ENCODE data around the gene TPPP3.
"Not testable (repeated sequence)": the region's sequence is repeated elsewhere in the genome, so short reads cannot be mapped to it uniquely, and the experiment has no call there.

TPPP3 gene

DNA sequence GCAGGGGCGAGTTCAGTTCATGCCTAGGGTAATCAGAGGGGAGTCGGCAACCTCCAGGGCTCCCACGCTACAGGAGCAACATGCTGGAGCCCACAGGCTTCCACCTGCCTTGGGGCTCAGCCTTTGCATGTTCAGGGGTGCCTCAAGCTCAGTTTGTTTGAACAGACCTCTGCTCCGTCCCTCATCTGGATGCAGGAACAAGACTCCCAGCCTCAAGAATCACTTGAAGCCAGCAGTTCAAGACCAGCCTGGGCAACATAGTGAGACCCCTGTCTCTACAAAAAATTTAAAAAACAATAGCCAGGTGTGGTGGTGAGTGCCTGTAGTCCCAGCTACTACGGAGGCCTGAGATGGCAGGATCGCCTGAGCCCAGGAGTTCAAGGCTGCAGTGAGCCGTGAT, 32.7 kb upstream of the TPPP3 start:
- DNase-seq (ENCODE audit: low read depth), result no peak

DNA sequence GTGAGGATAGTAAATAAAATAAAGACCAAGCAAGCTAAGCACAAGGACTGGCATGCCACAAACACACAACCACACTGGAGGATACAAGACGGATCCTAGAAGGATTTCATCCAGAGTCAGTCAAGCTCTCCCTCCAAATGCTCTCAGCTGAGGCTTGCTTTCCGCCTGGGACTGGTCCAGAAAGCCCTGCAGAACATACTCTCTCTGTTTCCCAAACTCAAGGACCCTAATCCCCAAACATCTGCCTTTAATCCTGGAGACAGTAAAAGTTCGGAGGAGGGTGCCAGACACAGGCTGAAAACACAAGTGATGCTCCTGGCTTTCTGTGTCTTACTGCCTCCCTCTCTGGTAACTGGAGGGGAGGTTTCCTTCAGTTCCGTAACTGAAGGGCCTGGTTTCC, 32.3 kb upstream of the TPPP3 start:
- DNase-seq (ENCODE audit: low read depth), result no peak

DNA sequence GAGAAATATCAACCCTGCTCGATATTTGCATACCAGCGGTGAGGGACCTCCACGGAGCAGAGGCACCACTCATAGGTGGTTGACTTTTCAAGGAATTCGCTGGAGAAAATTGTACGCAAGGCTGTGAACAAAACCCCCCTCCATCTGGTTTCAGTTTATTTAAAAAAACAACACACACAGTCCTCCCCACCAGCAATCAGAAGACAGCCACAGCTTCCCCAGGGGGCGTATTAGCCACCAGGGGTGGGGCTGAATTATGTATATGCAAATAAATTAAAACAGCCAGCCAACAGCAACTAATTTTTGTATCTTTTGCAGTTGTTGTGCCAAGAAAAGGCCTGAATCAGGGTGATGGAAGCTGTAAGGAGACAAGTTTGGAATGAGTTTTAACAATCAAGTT, 31.8 kb upstream of the TPPP3 start:
- DNase-seq (ENCODE audit: low read depth), result no peak

DNA sequence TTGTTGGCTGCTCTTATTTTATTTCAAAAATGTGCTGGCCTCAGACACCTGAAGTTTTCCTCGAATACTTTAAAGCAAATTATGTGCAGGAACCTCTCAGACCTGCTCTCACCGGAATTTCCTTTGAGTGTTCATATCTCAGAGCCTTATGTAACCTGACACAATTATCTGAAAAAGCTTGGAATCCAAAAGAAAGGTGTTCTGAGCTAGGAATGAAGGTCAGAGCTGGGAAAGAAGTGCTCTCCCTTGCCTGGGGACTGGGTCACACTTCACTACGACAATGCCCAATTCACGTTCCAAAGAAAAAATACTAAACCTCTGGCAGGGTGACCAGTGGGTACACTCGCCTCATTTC, 30.9 kb upstream of the TPPP3 start:
- DNase-seq (ENCODE audit: low read depth), result no peak

DNA sequence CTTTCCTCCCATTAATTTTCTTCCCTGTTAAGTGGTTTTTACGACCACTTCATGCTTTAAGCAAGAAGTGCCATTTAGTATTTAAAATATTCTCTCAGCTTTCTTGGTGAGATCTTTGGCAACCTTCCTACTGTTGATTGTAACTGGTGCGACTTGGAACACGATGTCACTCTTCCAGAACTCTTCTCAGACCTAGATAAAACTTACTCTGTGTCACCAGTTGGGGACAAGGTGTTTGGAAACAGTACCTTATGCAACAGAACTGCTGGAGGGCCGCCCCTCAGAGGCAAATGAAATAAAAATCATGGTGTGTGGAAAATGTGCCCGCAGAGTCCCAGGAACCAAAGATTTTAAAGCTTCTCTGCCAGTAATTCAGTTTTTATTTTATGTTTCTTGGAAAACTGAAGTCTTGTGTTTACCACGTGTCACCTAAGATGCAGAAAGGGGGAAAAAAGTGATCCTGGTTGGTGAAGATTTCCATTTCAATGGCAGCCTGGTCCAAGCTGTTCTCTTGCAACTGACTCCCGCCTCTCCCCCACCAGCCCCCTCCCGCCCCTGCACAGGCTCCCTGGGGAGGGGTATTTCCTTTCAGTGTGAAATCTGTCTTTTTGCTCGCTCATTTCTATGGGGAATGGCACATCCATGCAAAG, 30.4 kb upstream of the TPPP3 start:
- DNase-seq (ENCODE audit: low read depth), result no peak

DNA sequence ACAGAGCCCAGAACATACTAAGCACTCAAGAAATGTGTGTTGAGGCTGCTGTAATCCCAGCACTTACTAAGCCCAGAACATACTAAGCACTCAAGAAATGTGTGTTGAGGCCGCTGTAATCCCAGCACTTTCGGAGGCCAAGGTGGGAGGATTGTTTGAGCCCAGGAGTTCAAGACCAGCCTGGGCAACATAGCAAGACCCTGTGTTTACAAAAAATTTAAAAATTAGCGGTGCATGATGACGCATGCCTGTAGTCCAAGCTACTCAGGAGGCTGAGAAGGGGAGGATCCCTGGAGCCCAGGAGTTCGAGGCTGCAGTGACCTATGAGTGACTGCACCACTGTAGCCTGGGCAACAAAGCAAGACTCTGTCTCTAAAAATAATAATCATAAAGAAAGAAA, 29.7 kb upstream of the TPPP3 start:
- no peak for DNase-seq (ENCODE audit: low read depth)

DNA sequence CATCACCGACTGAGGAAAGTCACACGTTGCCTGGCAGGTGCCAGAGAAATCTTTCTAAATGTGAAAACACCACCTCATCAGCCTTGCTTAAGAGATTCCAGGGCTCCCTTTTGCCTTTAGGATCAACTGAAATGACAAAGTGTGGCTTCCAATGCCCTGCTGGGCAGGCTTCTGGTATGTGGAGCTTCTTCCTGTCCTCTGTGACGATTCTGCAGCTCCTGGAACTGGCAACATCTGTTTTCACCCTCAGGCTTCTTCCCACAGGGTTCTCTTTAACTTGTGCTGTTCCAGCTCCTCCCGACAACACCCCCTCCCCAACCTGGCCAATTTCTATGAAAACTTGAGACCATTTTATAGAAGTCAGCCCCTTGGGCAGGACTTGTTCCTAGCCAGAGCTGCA, 27.7 kb upstream of the TPPP3 start:
- no peak for DNase-seq (ENCODE audit: low read depth)

DNA sequence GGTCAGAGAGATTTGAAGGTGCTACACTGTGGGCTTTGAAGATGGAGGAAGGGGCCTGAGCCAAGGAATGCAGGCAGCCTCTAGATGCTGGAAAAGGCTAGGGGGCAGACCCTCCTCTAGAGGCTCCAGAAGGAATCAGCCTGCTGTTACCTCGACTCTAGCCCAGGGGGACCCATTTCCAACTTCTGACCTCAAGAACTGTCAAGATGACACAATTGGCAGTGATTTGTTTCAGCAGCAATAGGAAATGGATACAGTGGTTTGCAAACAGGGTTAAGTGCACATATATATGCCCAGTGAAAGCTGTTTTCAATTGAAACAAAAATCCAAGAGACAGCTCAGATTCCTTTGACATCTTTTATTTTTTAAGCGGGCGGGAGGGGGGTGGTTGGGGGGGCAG, 26.6 kb upstream of the TPPP3 start:
- no peak for DNase-seq (ENCODE audit: low read depth)

DNA sequence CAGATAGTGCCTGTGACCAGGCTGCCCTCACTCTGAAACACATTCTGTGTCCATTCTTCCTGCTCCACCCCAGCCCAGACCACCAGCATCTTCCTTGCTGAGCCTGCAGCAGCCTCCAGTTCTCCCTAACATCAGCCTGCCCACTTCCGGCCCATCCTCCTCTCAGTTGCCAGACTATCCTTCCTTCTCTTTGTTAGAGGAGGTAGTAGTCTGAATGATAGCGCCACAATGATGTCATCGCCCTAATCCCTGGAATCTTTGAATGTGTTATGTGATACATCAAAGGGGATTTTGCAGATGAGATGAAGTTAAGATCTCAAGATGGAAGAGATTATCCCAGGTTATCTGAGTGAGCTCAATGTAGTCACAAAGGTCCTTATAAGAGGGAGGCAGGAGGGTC, 26.2 kb upstream of the TPPP3 start:
- DNase-seq (ENCODE audit: low read depth), result no peak

DNA sequence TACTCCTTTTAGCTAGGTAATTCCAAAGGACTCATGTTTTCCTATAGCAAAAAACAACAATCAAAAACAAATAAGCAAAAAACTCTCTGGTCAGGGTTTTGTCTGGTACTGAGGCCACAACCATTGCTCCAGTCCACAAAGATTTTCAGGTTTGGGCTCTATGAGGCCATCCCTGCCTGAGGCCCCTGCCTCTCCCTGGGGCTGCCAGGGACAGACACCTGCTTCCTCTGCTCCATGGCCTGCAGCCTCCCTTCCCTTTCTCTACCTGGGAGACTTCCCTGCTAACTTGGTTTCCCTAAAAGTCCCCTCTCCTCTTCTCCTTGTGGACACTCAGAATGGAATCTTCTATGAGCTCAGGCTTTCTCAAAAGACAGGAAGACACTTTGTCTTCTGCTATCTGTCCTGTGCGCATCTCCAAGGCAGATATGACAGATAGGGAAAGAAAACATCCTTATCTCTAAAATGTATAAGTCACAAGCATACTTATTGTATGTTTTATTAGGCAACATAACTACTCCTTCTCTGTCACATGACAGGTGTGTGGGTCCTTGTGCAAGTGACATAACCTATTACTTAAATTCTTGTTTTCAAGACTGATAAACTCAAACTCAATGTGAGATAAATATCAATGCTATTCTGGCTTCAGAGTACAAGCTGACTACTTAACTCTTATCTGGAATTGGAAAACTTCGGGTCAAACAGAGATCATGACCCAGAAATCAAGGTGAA, 24.2 kb upstream of the TPPP3 start:
- DNase-seq (ENCODE audit: low read depth), result no peak

DNA sequence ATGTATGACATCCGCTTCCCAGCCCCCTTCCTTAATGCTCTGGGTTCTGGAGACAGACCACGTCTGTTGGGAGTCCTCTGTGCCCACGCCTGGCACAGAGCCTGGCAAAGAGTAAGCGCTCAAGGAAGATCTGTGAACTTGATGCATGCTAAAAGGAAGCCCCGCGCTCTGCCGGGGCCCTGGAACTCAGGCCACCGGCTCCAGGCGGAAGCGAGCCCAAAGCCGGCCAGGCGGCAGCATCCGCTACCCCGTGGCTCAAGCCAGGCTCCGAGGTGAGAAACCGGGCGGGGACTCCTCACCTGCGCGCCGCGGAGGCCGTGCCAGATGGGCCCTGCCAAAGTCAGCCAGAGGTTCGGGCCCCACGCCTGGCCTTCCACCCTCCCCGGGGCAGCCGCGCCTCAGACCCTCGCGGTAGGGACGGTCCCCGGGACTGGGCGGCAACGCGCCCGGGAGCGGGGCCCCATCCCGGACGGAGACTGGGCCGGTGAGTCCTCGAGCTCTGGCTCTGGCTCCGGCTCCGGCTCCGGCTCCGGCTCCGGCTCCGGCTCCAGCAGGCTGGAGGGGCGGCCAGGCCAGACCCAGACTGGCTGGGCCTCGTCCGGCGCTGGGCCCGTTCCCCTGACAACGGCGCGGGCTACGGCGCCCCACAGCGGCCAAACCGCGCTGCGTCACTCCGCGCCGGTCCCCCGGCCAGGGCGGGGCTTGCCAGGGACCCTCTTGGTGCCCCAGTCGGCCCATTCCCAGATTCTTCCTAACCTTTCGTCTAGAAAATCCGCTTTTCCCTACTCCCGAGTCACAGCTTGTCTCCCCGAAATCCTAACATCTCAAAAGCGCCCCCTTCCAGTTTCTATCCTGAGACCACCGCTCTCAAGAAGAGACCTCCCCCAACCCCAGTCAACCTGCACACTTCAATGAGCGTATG, 22.8 kb upstream of the TPPP3 start, which contains the start of gene ZDHHC1:
ZDHHC1 (minus strand) TSS at position 606 of the 922 bp plus-strand sequence. CDS start 8,702 bp downstream, outside the sequence.
- DNase-seq (ENCODE audit: low read depth), result peak; percentile 31

DNA sequence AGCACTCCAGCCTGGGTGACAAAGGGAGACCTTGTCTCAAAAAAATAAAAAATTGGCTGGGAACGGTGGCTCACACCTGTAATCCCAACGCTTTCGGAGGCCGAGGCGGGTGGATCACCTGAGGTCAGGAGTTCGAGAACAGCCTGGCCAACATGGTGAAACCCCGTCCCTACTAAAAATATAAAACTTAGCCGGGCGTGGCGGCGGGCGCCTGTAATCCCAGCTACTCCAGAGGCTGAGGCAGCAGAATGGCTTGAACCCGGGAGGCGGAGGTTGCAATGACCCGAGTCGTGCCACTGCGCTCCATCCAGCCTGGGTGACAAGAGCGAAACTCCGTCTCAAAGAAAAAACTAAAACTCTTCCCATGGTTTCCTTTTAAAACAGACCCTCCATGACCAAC, 22.1 kb upstream of the TPPP3 start:
- not testable (repeated sequence) for DNase-seq (ENCODE audit: low read depth)

DNA sequence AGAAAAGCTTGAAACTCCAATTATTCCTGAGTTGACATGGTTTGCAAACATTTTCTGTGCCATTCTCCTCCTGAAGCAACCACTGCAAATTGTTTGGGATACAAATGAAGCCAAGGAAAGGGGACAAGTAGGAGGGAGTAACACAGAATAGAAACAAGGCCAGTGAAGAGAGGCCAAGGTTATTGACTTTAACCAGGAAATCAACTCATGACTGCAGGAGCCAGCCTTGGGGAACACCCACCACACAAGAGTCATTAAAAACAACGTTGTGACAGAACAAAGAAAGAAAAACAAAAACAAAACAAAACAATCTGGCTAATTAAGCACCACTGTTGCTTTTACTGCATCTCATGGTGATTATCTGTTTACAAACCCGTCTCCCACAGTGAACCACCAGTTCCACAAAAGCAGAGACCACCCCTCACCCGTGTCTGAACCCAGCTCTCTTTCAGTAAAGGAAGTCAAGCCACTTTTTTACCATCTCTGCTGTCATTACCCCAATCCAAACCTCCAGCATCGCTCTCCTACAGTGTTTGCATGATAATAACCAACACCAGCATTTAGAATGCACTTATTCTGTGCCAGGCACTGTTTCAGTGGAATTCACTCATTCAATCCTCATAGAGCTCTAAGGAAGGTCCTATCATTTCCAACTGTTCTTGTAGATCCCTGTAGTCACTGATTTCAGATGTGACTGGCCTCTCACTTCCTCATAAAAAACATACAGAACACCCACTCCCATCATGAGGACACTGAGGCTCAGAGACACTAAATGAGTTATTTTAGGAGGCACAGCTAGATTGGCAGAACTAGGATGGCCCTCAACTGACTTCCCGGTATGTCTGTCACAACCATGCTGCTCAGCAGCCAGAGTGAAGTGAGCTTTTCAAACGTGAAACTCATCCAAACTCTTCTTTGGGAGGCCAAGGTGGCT, 20.9 kb upstream of the TPPP3 start:
- no peak for DNase-seq (ENCODE audit: low read depth)

DNA sequence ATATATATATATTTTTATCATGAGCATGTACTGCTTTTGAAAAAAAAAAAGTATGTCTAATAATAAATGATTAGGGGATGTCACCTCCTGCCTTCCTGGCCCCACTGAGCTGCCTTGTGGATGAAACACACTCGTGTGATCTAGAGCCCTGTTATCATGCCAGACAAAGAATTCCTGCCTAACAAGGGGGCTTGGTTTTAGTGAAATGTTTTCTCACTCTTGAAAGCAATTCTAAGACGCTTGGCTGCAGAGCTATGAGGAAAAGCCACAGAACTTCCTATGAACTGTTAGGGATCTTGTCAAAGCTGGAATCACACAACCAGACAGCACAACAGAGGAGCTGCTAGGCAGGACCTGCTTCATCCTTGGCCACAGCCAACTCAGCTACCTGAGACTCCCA, 19.0 kb upstream of the TPPP3 start:
- DNase-seq (ENCODE audit: low read depth), result no peak

DNA sequence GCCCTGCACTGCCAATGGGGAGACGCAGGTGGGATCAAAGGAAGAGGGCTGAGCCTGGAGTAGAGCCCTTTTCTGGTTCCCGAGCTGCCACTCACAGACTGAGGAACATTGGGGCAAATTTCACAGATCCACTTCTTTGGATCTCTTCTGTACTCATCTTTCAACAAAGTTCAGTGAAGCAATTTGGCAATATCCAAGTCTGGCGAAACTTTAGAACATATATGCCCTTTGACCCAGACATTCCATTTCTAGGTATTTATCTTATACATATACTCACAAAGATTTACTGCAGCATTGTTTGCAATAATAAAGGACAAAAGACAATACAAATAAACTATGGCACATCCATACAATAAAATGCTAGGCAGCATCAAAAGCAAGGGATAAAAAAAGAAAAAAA, 18.0 kb upstream of the TPPP3 start:
- no peak for DNase-seq (ENCODE audit: low read depth)

DNA sequence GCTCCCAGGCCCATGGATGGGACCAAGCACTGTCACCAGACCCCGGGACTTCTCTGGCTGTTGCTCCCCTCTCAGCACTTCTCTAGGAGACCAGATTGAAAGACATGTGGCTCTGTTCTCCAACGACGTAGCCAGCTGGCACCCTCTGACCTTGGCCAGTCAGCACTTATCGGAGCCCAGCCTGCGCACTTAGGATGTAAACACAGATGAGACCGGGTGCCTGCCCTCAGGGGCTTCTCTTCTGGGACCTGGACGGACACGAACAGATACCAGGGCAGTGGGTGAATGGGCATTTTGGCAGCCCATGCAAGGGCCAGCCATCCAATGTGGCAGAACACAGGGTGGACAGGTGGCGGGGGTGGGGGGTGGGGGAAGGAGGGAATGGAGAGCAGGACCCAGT, 16.3 kb upstream of the TPPP3 start:
- DNase-seq (ENCODE audit: low read depth), result no peak

DNA sequence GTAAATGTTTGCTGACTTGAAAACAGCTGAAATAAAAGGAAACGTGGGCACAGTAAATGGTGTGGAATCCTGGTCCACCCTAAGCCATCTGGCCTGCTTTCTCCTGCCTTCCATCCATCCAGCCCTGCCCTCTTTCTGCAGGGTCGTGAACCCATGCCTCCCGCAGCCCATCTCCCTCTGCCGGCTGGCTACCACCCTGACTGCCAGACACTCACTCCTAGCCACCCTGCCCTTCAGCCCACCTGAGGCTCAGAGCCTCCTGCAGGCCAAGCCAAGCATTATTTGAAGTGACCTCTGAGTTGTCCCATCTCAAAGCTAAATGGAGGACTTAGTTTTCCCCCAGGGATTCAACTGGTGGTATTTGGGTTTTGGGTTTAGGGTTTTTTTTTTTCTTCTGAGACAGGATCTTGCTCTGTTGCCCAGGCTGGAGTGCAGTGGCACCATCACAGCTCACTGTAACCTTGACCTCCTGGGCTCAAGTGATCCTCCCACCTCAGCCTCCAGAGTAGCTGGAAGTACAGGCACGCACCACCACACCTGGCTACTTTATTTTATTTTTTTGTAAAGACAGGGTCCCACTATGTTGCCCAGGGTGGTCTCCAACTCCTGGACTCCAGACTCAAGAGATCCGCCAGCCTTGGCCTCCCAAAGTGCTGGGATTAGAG, 14.6 kb upstream of the TPPP3 start:
- DNase-seq (ENCODE audit: low read depth), result no peak

DNA sequence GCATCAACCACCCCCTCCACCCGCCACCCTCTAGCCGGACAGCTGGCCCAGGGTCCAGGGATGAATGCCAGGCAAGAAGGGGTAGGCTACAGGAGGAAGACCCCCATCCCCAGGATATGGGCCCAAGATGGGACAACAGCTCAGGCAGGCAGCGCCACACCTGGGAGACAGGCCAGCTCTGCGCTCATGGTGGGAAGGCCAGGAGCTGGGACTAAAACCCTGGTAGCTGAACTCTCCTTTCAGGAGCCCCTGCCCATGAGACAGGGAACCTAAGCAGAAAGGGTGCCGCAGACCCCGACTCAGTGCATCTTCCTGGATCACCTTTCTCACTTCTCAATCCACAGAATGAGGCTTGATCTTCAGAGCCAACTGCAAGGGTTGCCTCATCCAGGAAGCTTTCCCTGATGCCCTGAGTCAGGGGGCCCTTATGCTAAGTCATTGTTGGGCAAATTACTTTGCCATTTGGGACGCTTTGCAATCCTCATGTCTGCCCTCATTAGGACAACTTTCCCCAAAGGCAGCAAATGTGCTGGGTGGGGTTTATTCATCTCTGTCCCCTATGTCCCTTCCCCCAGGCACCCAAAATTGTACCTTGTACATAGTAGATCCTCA, 14.0 kb upstream of the TPPP3 start:
- DNase-seq (ENCODE audit: low read depth), result no peak

DNA sequence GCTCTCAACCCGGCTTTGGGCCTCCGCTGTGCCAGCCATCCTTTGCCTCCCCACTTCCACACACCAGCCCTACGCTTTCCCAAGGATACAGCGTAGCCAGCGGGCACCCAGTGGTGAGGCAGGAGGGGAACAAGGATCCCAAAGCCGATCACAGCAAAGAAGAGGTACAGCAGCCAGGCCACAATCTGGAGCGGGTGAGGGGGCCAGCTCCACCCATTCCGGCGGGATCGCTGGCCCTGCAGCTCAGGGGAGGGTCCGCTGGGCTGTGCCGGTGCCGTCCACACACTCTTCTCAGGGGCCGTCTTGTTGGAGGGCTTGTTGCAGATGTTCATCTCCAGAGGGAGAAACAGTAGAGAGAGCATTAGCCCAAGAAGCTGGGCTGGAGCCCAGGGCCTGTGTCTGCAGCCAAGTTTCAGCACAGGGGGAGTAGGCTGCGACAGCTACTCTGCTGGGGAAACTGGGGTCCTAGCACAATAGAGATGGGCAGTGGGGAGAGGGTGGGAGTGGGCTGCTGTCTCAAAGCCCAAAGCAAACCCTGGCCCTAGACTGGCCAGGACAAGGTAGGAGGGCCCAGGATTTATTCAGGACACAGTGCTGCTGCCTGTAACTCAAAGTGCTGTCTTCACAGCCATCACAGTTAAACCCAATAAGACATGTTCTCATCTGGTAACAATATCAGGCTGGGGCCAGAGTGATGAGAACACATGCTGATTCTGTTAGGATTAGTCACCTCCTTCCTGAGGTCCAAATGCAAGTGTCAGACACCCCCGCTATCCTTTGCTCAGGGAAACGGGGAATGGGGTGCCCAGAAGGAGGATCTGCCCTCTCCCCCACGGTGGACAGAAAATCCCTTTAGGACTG, 13.0 kb upstream of the TPPP3 start:
- DNase-seq (ENCODE audit: low read depth), result no peak

DNA sequence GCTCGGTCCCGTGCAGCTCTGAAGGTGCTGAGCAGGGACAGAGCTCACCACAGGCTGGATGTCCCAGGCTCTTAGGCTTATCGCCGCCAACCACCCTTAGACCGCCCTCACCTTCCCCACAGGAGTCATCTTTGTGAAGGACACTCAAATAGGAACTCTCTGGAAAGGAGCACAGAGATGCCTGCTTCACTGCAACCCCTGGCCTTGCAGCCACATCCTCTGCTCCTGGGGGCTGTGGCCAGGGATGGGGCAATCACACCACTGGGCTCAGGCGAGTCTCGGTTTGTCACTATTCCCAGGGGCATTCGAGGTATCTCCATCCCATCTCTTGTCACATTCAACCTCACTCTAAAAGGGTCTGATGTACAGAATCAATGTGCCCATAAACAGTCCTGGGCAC, 12.0 kb upstream of the TPPP3 start:
- DNase-seq (ENCODE audit: low read depth), result no peak
